Upper lobe of left lung (tissue), 6 donors: ENCODE data around the gene ABCA13. TPM values are rescaled to one million over a fixed set of nuclear protein-coding genes. Genes with fewer than 3 reads are reported as not detected.

Experiments used
- total RNA-seq, 6 donors: library from RNA; depleted of rRNA in 4 of 6; stranded (reverse); fragments of >200 nt in 4 of 6; gene quantifications; one replicate each; pipeline versions ENCODE4 v1.1.0 to v1.2.1, GENCODE V29; 2016 to 2021
- donor health status: DM: no; HTN: no; CAD: no; lungs with moderate emphysema.
- donor health status: DM: no; HTN: yes; CAD: no; lungs with severe emphysema.

Gene ABCA13
- total RNA-seq, 6 donors from 2014 or later: 0.49 to 27.7 (median 7.1) TPM

Other genes with a start within 250 kb of the ABCA13 start
- 1 to 10 TPM in 2 of 6 donors, under 1 TPM in 4; 0.46 to 4.8 (median 0.75) TPM for gene PKD1L1, start 223.0 kb upstream of the ABCA13 start, total RNA-seq
- 10 to 100 TPM; 24.2 to 38.8 (median 26.7) TPM for gene HUS1, start 191.8 kb upstream of the ABCA13 start, total RNA-seq
- gene SUN3, start 142.4 kb upstream of the ABCA13 start, total RNA-seq: not detected
- 10 to 100 TPM in 2 of 6 donors, 1 to 10 TPM in 2, under 1 TPM in 2; 0.29 to 15.5 (median 1.9) TPM for gene C7orf57, start 135.9 kb upstream of the ABCA13 start, total RNA-seq
- 100 to 1,000 TPM in 1 of 6 donors, 10 to 100 TPM in 5; 30.6 to 107 (median 72.0) TPM for gene UPP1, start 82.2 kb upstream of the ABCA13 start, total RNA-seq